Left lung (tissue), 10 donors: ENCODE results near the gene ACBD4. TPM values are rescaled to one million over a fixed set of nuclear protein-coding genes. Genes with fewer than 3 reads are reported as not detected.
"Not testable (repeated sequence)": the region's sequence is repeated elsewhere in the genome, so short reads cannot be mapped to it uniquely, and the experiment has no call there.

ENCODE experiments used
- ATAC-seq: fragments of 200-7000 bp; cut with Tn5 transposase; one replicate; pipeline ENCODE4 v1.9.1; 2020; ENCODE audit warnings: moderate library complexity
- DNase-seq, 4 donors: peaks; one replicate each; pipeline ENCODE4 v3.0.0-alpha.2; 2013 to 2020
- H3K27ac ChIP-seq, 2 donors: fragments of 200-600 bp; sonication (generic) in 1 of 2; one replicate each; pipeline versions ENCODE4 v1.5.0 to v1.8.0; 2020 to 2021
- H3K27me3 ChIP-seq, 2 donors: fragments of 200-600 bp; sonication (generic) in 1 of 2; one replicate each; pipeline versions ENCODE4 v1.5.0 to v1.8.0; 2020 to 2021
- H3K36me3 ChIP-seq, 2 donors: fragments of 200-600 bp; sonication (generic) in 1 of 2; one replicate each; pipeline versions ENCODE4 v1.5.0 to v1.8.0; 2020 to 2021
- H3K4me1 ChIP-seq, 2 donors: fragments of 200-600 bp; one replicate each; pipeline ENCODE4 v1.8.0; 2021
- H3K4me3 ChIP-seq, 2 donors: fragments of 200-600 bp; sonication (generic) in 1 of 2; one replicate each; pipeline versions ENCODE4 v1.5.0 to v1.8.0; 2020 to 2021; ENCODE audit warnings: mild to moderate bottlenecking in 1 of 2
- H3K9me3 ChIP-seq, 2 donors: fragments of 200-600 bp; sonication (generic) in 1 of 2; one replicate each; pipeline versions ENCODE4 v1.5.0 to v1.8.0; 2020 to 2021
- CTCF ChIP-seq, 2 donors: fragments of 200-600 bp; sonication (generic) in 1 of 2; IDR thresholded peaks; one replicate each; pipeline versions ENCODE4 v1.5.0 to v1.8.0; 2021; ENCODE audit warnings: antibody characterized with exemption in 2 of 2
- intact Hi-C, 2 donors: fragments of 100-400 bp; cut with DNase I; formaldehyde crosslinking; loops; one replicate each; pipeline versions ENCODE4 v1.11.2 to v1.14.2; 2022
- polyA plus RNA-seq, 6 donors: library from polyadenylated mRNA; unstranded; fragments of 120-200 nt; gene quantifications; one replicate each; pipeline ENCODE4 v1.2.1, GENCODE V29; 2013; ENCODE audit not compliant: insufficient read length in 6 of 6
- total RNA-seq, 2 donors: library from RNA; stranded (reverse); fragmentation: NEBNext Ultra II Directional; extraction: Animal tissue kit (Norgen Biotek cat#: 25700); gene quantifications; one replicate each; pipeline ENCODE4 v1.2.1, GENCODE V29; 2021
- donor health status: DM: no; HTN: yes; CAD: no.
- donor health status: DM: no; HTN: no; CAD: no.

Gene ACBD4
- total and polyA plus RNA-seq, 8 donors: 10.6 to 15.9 (median 15.0) TPM

DNA sequence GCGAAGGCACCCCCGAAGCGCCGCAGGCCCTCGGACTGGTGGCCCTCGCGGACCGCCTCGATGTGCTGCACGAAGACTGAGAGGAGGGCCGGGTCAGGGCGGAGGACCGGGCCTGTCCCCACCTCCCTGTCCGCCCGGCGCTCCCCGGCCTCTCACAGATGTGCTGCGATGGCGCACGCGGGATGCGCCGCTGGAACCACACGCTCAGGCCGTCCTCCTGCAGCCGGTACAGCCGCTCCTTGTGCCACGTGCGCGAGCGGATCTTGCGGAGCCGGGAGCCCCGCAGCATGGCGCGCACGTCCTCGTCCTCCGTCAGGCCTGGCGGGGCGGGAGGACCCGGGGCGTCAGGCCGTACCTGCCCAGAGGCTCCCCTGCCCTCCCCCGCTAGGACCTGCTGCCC is 14.4 kb upstream of the ACBD4 start:
- ATAC-seq (no peak), DNase-seq (no peak)
- H3K4me3 ChIP-seq: no peak overlapping the region
- H3K36me3 ChIP-seq: peaks cover 0 to 29% of the 10 kb centered on the region in 2 donors
- no peak for TF ChIP-seq CTCF (IDR thresholded peaks at IDR 0.05)
- H3K9me3 ChIP-seq: no peaks in the 10 kb centered on the region
- H3K27ac ChIP-seq: no peak overlapping the region
- peaks cover 0 to 13% of the 10 kb centered on the region in 2 donors for H3K27me3 ChIP-seq
- intact Hi-C loops: loop anchor here in 1 of 2 donors (10.0 kb wide), 1 partner anchor 206 kb away; the partner anchor contains the start of gene GFAP
- H3K4me1 ChIP-seq: peaks cover 9 to 31% of the 10 kb centered on the region in 2 donors

GRCh38 chr17:45123076-45123770 is 12.3 kb upstream of the ACBD4 start:
- Histone ChIP-seq H3K27ac (peak overlapping the region in 1 of 2 donors; percentile 76), H3K36me3 (peaks cover 0 to 25% of the 10 kb centered on the region in 2 donors)
- intact Hi-C loops: loop anchor here in 1 of 2 donors (10.0 kb wide), 1 partner anchor 208 kb away; the partner anchor contains the start of gene GFAP

GRCh38 chr17:45123930-45124796 is 11.3 kb upstream of the ACBD4 start:
- H3K27ac ChIP-seq: peak overlapping the region in 1 of 2 donors; percentile 76

More at GRCh38 chr17:45123076-45123770, 12.3 kb upstream of the ACBD4 start:
- TF ChIP-seq CTCF (IDR thresholded peaks at IDR 0.05): no peak
- Histone ChIP-seq H3K4me3 (no peak overlapping the region), H3K27me3 (peaks cover 0 to 13% of the 10 kb centered on the region in 2 donors), H3K9me3 (no peaks in the 10 kb centered on the region), H3K4me1 (peaks cover 17 to 50% of the 10 kb centered on the region in 2 donors)
- ATAC-seq (no peak), DNase-seq (no peak)

GRCh38 chr17:45124797-45125122 is 10.7 kb upstream of the ACBD4 start:
- not testable (repeated sequence) for DNase-seq, H3K4me3 ChIP-seq, H3K9me3 ChIP-seq, ATAC-seq
- Histone ChIP-seq H3K36me3 (peaks cover 0 to 10% of the 10 kb centered on the region in 2 donors), H3K27me3 (peaks cover 0 to 13% of the 10 kb centered on the region in 2 donors), H3K27ac (peak overlapping the region in 1 of 2 donors; percentile 76), H3K4me1 (peaks cover 24 to 65% of the 10 kb centered on the region in 2 donors)
- intact Hi-C loops: loop anchor here in 1 of 2 donors (10.0 kb wide), 1 partner anchor 210 kb away; the partner anchor contains the start of gene GFAP

More at GRCh38 chr17:45123930-45124796, 11.3 kb upstream of the ACBD4 start:
- H3K9me3 ChIP-seq: no peaks in the 10 kb centered on the region
- intact Hi-C loops: loop anchor here in 1 of 2 donors (10.0 kb wide), 1 partner anchor 209 kb away; the partner anchor contains the start of gene GFAP
- H3K36me3 ChIP-seq: peaks cover 0 to 15% of the 10 kb centered on the region in 2 donors
- H3K27me3 ChIP-seq: peaks cover 0 to 13% of the 10 kb centered on the region in 2 donors
- DNase-seq (peak in 2 of 4 donors; percentile 62 to 86), ATAC-seq (peak; percentile 75)
- no peak overlapping the region for H3K4me3 ChIP-seq
- H3K4me1 ChIP-seq: peaks cover 24 to 60% of the 10 kb centered on the region in 2 donors
- no peak for TF ChIP-seq CTCF (IDR thresholded peaks at IDR 0.05)

DNA sequence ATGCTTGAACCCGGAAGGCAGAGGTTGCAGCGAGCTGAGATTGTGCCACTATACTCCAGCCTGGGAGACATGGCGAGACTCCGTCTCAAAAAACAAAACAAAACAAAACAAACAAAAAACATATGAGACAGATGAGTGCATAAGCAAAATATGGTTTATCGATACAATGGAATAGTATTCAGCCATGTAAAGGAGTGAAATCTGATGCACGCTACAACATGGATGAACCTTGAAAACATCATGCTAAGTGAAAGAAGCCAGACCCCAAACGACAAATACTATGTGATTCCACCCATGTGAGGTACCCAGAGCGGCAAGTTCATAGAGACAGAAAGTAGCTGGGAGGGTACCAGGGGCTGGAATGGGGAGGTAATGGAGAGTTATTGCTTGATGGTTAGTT is 10.0 kb upstream of the ACBD4 start:
- DNase-seq: no peak
- Histone ChIP-seq H3K27ac (no peak overlapping the region), H3K9me3 (no peaks in the 10 kb centered on the region), H3K4me3 (no peak overlapping the region), H3K4me1 (peaks cover 24 to 65% of the 10 kb centered on the region in 2 donors), H3K27me3 (peaks cover 0 to 10% of the 10 kb centered on the region in 2 donors), H3K36me3 (peaks cover 0 to 3% of the 10 kb centered on the region in 2 donors)
- intact Hi-C loops: loop anchor here in 1 of 2 donors (10.0 kb wide), 1 partner anchor 211 kb away; the partner anchor contains the start of gene GFAP
- no peak for TF ChIP-seq CTCF (IDR thresholded peaks at IDR 0.05)
- no peak for ATAC-seq
